Skeletal muscle cell (primary cell): ENCODE data around the gene CSMD2.

Source experiments
- DNase-seq: peaks from one replicate; pipeline ENCODE4 v3.0.0-alpha.2; 2010; ENCODE audit warnings: low read depth
- H3K4me3 ChIP-seq: 2 replicates; pipeline ENCODE4 v1.5.1; 2011; ENCODE audit warnings: low read depth, mild to moderate bottlenecking, control low read depth, low read length, moderate library complexity

CSMD2 gene

GRCh38 chr1:33471416-33471815, 693.6 kb downstream of the CSMD2 start:
- H3K4me3 ChIP-seq = no peak overlapping the region
- no peak for DNase-seq

- DNase-seq = peak; percentile 63
- no peak overlapping the region for H3K4me3 ChIP-seq
Measured at GRCh38 chr1:33470495-33471012, 694.5 kb downstream of the CSMD2 start.

- no peak overlapping the region for H3K4me3 ChIP-seq
- DNase-seq = no peak
Measured at GRCh38 chr1:33469691-33470090, 695.3 kb downstream of the CSMD2 start.

GRCh38 chr1:33468967-33469366, 696.1 kb downstream of the CSMD2 start:
- H3K4me3 ChIP-seq = no peak overlapping the region
- no peak for DNase-seq

GRCh38 chr1:33468531-33468930, 696.5 kb downstream of the CSMD2 start:
- H3K4me3 ChIP-seq = no peak overlapping the region
- no peak for DNase-seq

- DNase-seq = no peak
- H3K4me3 ChIP-seq = no peak overlapping the region
Measured at GRCh38 chr1:33468011-33468410, 697.0 kb downstream of the CSMD2 start.

- DNase-seq = no peak
- no peak overlapping the region for H3K4me3 ChIP-seq
Measured at GRCh38 chr1:33466159-33466558, 698.9 kb downstream of the CSMD2 start.

GRCh38 chr1:33465316-33465715, 699.7 kb downstream of the CSMD2 start:
- no peak for DNase-seq
- no peak overlapping the region for H3K4me3 ChIP-seq

- DNase-seq = no peak
Measured at GRCh38 chr1:33464552-33464951, 700.5 kb downstream of the CSMD2 start.

More at GRCh38 chr1:33464552-33464951, 700.5 kb downstream of the CSMD2 start:
- H3K4me3 ChIP-seq = no peak overlapping the region
